ENCODE data around the gene HDAC7.

DNA sequence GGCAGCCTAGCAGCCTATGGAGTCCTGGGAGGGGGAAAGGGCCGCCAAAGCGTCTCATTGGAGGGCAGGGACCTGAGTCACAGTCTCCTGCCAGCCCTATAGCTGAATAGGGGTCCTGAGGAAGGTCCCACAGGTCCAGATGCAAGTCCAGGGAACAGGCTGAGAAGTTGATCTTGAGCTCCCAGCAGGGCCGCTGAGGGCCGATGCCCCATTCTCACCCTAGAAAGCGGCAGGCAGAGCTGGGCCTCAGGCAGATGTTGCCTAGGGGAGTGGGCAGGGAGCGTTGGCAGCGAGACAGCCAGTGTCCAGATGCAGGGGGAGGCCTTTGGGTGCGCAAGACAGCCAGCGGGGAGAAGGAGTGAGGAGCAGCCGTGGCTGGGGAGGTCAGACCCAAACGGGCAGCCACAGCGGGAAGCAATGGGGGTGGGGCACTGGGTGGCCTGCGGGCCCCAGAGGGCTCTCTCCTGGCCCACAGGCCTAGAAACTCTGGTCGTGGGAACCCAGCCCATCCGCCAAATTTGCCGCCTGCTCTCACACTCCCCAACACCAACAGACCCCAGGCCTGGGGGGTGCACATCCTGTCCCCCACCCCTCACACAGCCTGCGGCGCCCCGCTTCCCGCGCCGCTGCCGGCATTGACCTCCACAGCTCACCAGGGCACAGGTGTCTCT lies 1.1 kb downstream of the HDAC7 start:
- TF ChIP-seq POLR2A (IDR thresholded peaks at IDR 0.05), result no peak
- TF ChIP-seq, protein P1, sequence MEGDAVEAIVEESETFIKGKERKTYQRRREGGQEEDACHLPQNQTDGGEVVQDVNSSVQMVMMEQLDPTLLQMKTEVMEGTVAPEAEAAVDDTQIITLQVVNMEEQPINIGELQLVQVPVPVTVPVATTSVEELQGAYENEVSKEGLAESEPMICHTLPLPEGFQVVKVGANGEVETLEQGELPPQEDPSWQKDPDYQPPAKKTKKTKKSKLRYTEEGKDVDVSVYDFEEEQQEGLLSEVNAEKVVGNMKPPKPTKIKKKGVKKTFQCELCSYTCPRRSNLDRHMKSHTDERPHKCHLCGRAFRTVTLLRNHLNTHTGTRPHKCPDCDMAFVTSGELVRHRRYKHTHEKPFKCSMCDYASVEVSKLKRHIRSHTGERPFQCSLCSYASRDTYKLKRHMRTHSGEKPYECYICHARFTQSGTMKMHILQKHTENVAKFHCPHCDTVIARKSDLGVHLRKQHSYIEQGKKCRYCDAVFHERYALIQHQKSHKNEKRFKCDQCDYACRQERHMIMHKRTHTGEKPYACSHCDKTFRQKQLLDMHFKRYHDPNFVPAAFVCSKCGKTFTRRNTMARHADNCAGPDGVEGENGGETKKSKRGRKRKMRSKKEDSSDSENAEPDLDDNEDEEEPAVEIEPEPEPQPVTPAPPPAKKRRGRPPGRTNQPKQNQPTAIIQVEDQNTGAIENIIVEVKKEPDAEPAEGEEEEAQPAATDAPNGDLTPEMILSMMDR (IDR thresholded peaks at IDR 0.05), result no peak

All from tibial nerve (tissue), 3 donors.